Stimulated activated naive CD8-positive, alpha-beta T cell treated with anti-CD3 and anti-CD28 coated beads, Interleukin-15, Interleukin-2, amounts not matched to agents 100 U/mL and 50 U/mL, for 24 hours (primary cell): Measurements from ENCODE around the gene APOA4.

Experiments
- ATAC-seq: fragments of 150-1000 bp; cut with Tn5 transposase; one replicate; pipeline ENCODE4 v1.10.0; 2021
- DNase-seq: peaks from one replicate; pipeline ENCODE4 v3.0.0; 2021

Gene APOA4

GRCh38 chr11:116823031-116823843, at the start of gene APOA4:
Gene APOA4 (minus strand): TSS chr11:116823304. CDS start chr11:116823191, 113 bp downstream.
- ATAC-seq = no peak
- no peak for DNase-seq

GRCh38 chr11:116871248-116871647, 48.1 kb upstream of the APOA4 start:
- no peak for DNase-seq

GRCh38 chr11:116870054-116870453, 47.0 kb upstream of the APOA4 start:
- DNase-seq (no peak), ATAC-seq (peak; percentile 19)

More at GRCh38 chr11:116871248-116871647, 48.1 kb upstream of the APOA4 start:
- no peak for ATAC-seq

GRCh38 chr11:116869610-116870009, 46.5 kb upstream of the APOA4 start:
- no peak for DNase-seq
- no peak for ATAC-seq

- ATAC-seq (no peak), DNase-seq (no peak)
These were observed 45.0 kb upstream of the APOA4 start for GRCh38 chr11:116868066-116868465.

- DNase-seq = no peak
- ATAC-seq = no peak
These were observed 44.5 kb upstream of the APOA4 start for GRCh38 chr11:116867619-116868018.

- DNase-seq (no peak), ATAC-seq (no peak)
These were observed 43.8 kb upstream of the APOA4 start for GRCh38 chr11:116866804-116867455.

- no peak for DNase-seq
These were observed 42.6 kb upstream of the APOA4 start for GRCh38 chr11:116865696-116866095.

GRCh38 chr11:116864531-116864930, 41.4 kb upstream of the APOA4 start:
- DNase-seq = no peak
- ATAC-seq = no peak

More at GRCh38 chr11:116865696-116866095, 42.6 kb upstream of the APOA4 start:
- ATAC-seq = no peak

- ATAC-seq (no peak), DNase-seq (no peak)
These were observed 39.8 kb upstream of the APOA4 start for GRCh38 chr11:116862951-116863350.

- ATAC-seq (no peak), DNase-seq (no peak)
These were observed 39.1 kb upstream of the APOA4 start for GRCh38 chr11:116862185-116862584.

- no peak for DNase-seq
These were observed 38.4 kb upstream of the APOA4 start for GRCh38 chr11:116861539-116861938.

GRCh38 chr11:116860303-116860702, 37.2 kb upstream of the APOA4 start:
- ATAC-seq = no peak

More at GRCh38 chr11:116861539-116861938, 38.4 kb upstream of the APOA4 start:
- no peak for ATAC-seq

GRCh38 chr11:116859175-116859574, 36.1 kb upstream of the APOA4 start:
- no peak for DNase-seq
- ATAC-seq = no peak

More at GRCh38 chr11:116860303-116860702, 37.2 kb upstream of the APOA4 start:
- DNase-seq = no peak

- no peak for ATAC-seq
These were observed 34.8 kb upstream of the APOA4 start for GRCh38 chr11:116857936-116858335.

GRCh38 chr11:116857316-116857715, 34.2 kb upstream of the APOA4 start:
- DNase-seq = no peak
- no peak for ATAC-seq

More at GRCh38 chr11:116857936-116858335, 34.8 kb upstream of the APOA4 start:
- DNase-seq = no peak

- no peak for ATAC-seq
- DNase-seq = no peak
These were observed 33.3 kb upstream of the APOA4 start for GRCh38 chr11:116856423-116856822.

- DNase-seq (no peak), ATAC-seq (no peak)
These were observed 32.3 kb upstream of the APOA4 start for GRCh38 chr11:116855413-116855812.

GRCh38 chr11:116853461-116854073, 30.5 kb upstream of the APOA4 start:
- ATAC-seq (peak; percentile 96), DNase-seq (peak; percentile 54)

- DNase-seq = no peak
These were observed 29.3 kb upstream of the APOA4 start for GRCh38 chr11:116852261-116853031.

GRCh38 chr11:116851626-116852025, 28.5 kb upstream of the APOA4 start:
- ATAC-seq = no peak

More at GRCh38 chr11:116852261-116853031, 29.3 kb upstream of the APOA4 start:
- ATAC-seq = peak; percentile 55

GRCh38 chr11:116849486-116849885, 26.4 kb upstream of the APOA4 start:
- no peak for ATAC-seq
- no peak for DNase-seq

More at GRCh38 chr11:116851626-116852025, 28.5 kb upstream of the APOA4 start:
- peak; percentile 57 for DNase-seq
